ENCODE data around the gene OGFR. TPM values are rescaled to one million over a fixed set of nuclear protein-coding genes. Genes with fewer than 3 reads are reported as not detected.

OGFR gene
- total RNA-seq, 1 experiment from 2014 or later: 84.7 TPM

DNA sequence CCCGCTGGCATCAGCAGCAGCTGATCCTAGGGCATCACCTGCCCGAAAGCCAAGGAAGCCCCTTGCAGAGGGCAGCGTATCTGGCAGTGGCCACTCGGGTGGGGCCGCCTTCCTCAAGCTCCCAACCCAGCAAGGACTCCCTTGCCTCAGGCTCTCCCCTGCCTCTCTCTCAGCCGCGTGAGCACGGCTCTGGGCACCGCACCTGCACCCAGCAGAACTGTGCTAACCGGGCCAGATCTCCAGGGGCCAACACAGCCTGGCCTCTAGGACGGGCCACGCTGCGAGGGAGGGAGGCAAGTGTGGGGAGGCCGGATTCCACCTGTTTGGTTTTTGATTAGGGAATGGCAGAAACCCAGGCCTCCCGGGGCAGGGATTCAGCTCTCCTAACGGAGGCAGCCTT, 20.1 kb upstream of the OGFR start:
- no peak overlapping the region for H3K27ac Mint-ChIP-seq (ENCODE audit: unreplicated experiment)
- H3K36me3 Mint-ChIP-seq (ENCODE audit: insufficient read depth, unreplicated experiment): no peaks in the 10 kb centered on the region
- TF ChIP-seq, protein P1, sequence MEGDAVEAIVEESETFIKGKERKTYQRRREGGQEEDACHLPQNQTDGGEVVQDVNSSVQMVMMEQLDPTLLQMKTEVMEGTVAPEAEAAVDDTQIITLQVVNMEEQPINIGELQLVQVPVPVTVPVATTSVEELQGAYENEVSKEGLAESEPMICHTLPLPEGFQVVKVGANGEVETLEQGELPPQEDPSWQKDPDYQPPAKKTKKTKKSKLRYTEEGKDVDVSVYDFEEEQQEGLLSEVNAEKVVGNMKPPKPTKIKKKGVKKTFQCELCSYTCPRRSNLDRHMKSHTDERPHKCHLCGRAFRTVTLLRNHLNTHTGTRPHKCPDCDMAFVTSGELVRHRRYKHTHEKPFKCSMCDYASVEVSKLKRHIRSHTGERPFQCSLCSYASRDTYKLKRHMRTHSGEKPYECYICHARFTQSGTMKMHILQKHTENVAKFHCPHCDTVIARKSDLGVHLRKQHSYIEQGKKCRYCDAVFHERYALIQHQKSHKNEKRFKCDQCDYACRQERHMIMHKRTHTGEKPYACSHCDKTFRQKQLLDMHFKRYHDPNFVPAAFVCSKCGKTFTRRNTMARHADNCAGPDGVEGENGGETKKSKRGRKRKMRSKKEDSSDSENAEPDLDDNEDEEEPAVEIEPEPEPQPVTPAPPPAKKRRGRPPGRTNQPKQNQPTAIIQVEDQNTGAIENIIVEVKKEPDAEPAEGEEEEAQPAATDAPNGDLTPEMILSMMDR (IDR thresholded peaks at IDR 0.05; ENCODE audit: insufficient read depth in 1 of 2, low read depth in 1 of 2, low read length in 1 of 2, severe bottlenecking in 1 of 2, unreplicated experiment in 1 of 2): no peak
- H3K4me3 Mint-ChIP-seq (ENCODE audit: unreplicated experiment): no peak overlapping the region
- H3K4me1 ChIP-seq: no peaks in the 10 kb centered on the region
- H3K36me3 ChIP-seq (ENCODE audit: control insufficient read depth, insufficient read depth, low read length): no peaks in the 10 kb centered on the region
- BruUV-seq (replicated peaks): no TSS peak
- H3K4me1 Mint-ChIP-seq (ENCODE audit: low read depth, unreplicated experiment): no peaks in the 10 kb centered on the region
- H3K4me3 ChIP-seq (ENCODE audit: low read depth, low read length): no peak overlapping the region
- ChIA-PET CTCF (interaction anchor here (1.2 kb wide), 1 partner anchor 10 kb away, joined by 4 read pairs; no protein-coding TSS in a partner anchor), POLR2A (no interaction called here)
- H3K9me3 Mint-ChIP-seq (ENCODE audit: unreplicated experiment): no peaks in the 10 kb centered on the region
- no peak for DNase-seq
- H3K27me3 Mint-ChIP-seq (ENCODE audit: insufficient read depth, unreplicated experiment): no peaks in the 10 kb centered on the region
- intact Hi-C loops (cut with micrococcal nuclease; ENCODE audit: unreplicated experiment): no loop called here
- H3K27me3 ChIP-seq (replicated peaks; ENCODE audit: control insufficient read depth, insufficient read depth, low read length): no peaks in the 10 kb centered on the region
- no peaks in the 10 kb centered on the region for H3K9me3 ChIP-seq

DNA sequence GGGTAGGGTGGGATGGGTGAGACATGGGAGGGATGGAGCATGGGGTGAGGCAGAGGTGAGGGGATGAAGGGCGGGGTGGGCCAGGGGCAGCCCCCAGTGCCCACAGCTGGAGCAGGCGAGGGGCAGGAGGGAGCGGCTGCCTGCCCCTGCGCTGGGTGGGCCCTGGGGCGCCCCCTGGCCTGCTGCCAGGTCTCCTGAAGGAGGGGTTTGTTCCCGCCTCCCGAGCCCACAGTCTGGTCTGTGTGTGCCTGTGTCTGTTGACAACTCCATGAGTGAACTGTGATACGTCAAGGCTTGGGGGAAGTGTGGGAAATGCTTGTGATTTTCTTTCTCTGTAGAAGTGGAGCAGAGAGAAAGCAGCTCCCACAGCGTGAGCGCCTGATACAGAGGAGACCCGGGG, 19.2 kb upstream of the OGFR start:
- BruUV-seq (replicated peaks): no TSS peak
- intact Hi-C loops (cut with micrococcal nuclease; ENCODE audit: unreplicated experiment): no loop called here

DNA sequence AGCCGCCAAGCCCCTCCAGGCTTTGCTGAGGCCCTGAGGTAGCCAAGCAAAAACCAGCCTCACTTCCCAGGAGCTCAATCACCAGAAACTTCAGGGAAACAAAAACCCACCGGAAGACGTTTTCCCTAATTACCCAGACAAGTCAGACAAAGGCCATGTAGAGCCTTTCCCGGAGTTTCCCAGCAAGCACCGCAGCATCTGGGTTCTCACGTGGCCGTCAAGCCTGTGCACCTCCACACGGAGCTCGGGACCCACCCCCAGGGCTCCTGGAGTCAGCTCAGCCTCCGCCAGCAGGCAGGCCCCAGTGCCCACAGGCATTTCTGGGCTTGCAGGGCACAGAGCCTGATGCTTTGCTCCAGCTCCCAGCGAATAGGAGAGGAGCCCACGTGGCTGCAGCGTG, 18.5 kb upstream of the OGFR start:
- no peaks in the 10 kb centered on the region for H3K9me3 ChIP-seq
- intact Hi-C loops (cut with micrococcal nuclease; ENCODE audit: unreplicated experiment): no loop called here

More for the DNA sequence above, 19.2 kb upstream of the OGFR start:
- H3K27me3 Mint-ChIP-seq (ENCODE audit: insufficient read depth, unreplicated experiment): no peaks in the 10 kb centered on the region
- Histone ChIP-seq H3K4me1 (no peaks in the 10 kb centered on the region), H3K36me3 (ENCODE audit: control insufficient read depth, insufficient read depth, low read length) (no peaks in the 10 kb centered on the region), H3K4me3 (ENCODE audit: low read depth, low read length) (no peak overlapping the region), H3K9me3 (no peaks in the 10 kb centered on the region), H3K27me3 (replicated peaks; ENCODE audit: control insufficient read depth, insufficient read depth, low read length) (no peaks in the 10 kb centered on the region)
- POLR2A ChIA-PET: no interaction called here
- H3K9me3 Mint-ChIP-seq (ENCODE audit: unreplicated experiment): no peaks in the 10 kb centered on the region
- TF ChIP-seq, protein P1 (IDR thresholded peaks at IDR 0.05; ENCODE audit: insufficient read depth in 1 of 2, low read depth in 1 of 2, low read length in 1 of 2, severe bottlenecking in 1 of 2, unreplicated experiment in 1 of 2): no peak
- CTCF ChIA-PET: interaction anchor here (0.7 kb wide), 1 partner anchor 9 kb away, joined by 4 read pairs; no protein-coding TSS in a partner anchor
- H3K27ac Mint-ChIP-seq (ENCODE audit: unreplicated experiment): no peak overlapping the region
- H3K36me3 Mint-ChIP-seq (ENCODE audit: insufficient read depth, unreplicated experiment): no peaks in the 10 kb centered on the region
- H3K4me3 Mint-ChIP-seq (ENCODE audit: unreplicated experiment): no peak overlapping the region
- no peaks in the 10 kb centered on the region for H3K4me1 Mint-ChIP-seq (ENCODE audit: low read depth, unreplicated experiment)
- DNase-seq: no peak

More for the DNA sequence above, 18.5 kb upstream of the OGFR start:
- TF ChIP-seq, protein P1 (IDR thresholded peaks at IDR 0.05; ENCODE audit: insufficient read depth in 1 of 2, low read depth in 1 of 2, low read length in 1 of 2, severe bottlenecking in 1 of 2, unreplicated experiment in 1 of 2): no peak
- ChIA-PET POLR2A (no interaction called here), CTCF (interaction anchor here (0.7 kb wide), 1 partner anchor 8 kb away, joined by 4 read pairs; no protein-coding TSS in a partner anchor)
- H3K4me3 ChIP-seq (ENCODE audit: low read depth, low read length): no peak overlapping the region
- Mint-ChIP-seq H3K9me3 (ENCODE audit: unreplicated experiment) (no peaks in the 10 kb centered on the region), H3K4me1 (ENCODE audit: low read depth, unreplicated experiment) (no peaks in the 10 kb centered on the region), H3K36me3 (ENCODE audit: insufficient read depth, unreplicated experiment) (no peaks in the 10 kb centered on the region), H3K4me3 (ENCODE audit: unreplicated experiment) (no peak overlapping the region), H3K27ac (ENCODE audit: unreplicated experiment) (no peak overlapping the region), H3K27me3 (ENCODE audit: insufficient read depth, unreplicated experiment) (no peaks in the 10 kb centered on the region)
- H3K36me3 ChIP-seq (ENCODE audit: control insufficient read depth, insufficient read depth, low read length): no peaks in the 10 kb centered on the region
- BruUV-seq (replicated peaks): no TSS peak
- no peak for DNase-seq
- no peaks in the 10 kb centered on the region for H3K4me1 ChIP-seq
- no peaks in the 10 kb centered on the region for H3K27me3 ChIP-seq (replicated peaks; ENCODE audit: control insufficient read depth, insufficient read depth, low read length)

Data from Caco-2 (cell line).